ENCODE data around the gene RSBN1. TPM values are rescaled to one million over a fixed set of nuclear protein-coding genes. Genes with fewer than 3 reads are reported as not detected.
A peak's percentile ranks its signal among the peaks of the same experiment; 100 is the strongest.

Gene RSBN1
- total RNA-seq, 1 experiment from 2014 or later, result 16.6 TPM

GRCh38 chr1:113804421-113805255, 7.6 kb downstream of the RSBN1 start (continued):
- TF ChIP-seq EZH2phosphoT487 (IDR thresholded peaks at IDR 0.05; ENCODE audit: borderline replicate concordance) (no peak), REST (IDR thresholded peaks at IDR 0.05; ENCODE audit: low read depth) (no peak), EGR1 (IDR thresholded peaks at IDR 0.05; ENCODE audit: low read depth) (no peak), SRF (IDR thresholded peaks at IDR 0.05; ENCODE audit: low read depth) (0 out of 2 replicates have a peak, but pooled peaks have one; percentile 9), FOSL1 (IDR thresholded peaks at IDR 0.05; ENCODE audit: low read depth) (peak; percentile 62), SP1 (IDR thresholded peaks at IDR 0.05; ENCODE audit: low read depth) (peak; percentile 16; the same call in 1 of the 2 replicates), ELF1 (IDR thresholded peaks at IDR 0.05; ENCODE audit: borderline replicate concordance, low read depth) (no peak), CBX3 (IDR thresholded peaks at IDR 0.05; ENCODE audit: low read depth) (no peak), POLR2A (IDR thresholded peaks at IDR 0.05; ENCODE audit: borderline replicate concordance, extremely low read depth, insufficient read depth, insufficient read length) (no peak)

GRCh38 chr1:113802367-113803007, 9.8 kb downstream of the RSBN1 start:
- H3K4me1 ChIP-seq (ENCODE audit: control insufficient read depth in 1 of 2, insufficient read depth in 2 of 2, low read length in 2 of 2), result peaks cover 12 to 15% of the 10 kb centered on the region in 2 experiments
- H3K27me3 ChIP-seq (ENCODE audit: insufficient read depth, low read length), result no peaks in the 10 kb centered on the region
- no TSS peak for BruUV-seq (replicated peaks)
- no peaks in the 10 kb centered on the region for H3K9me3 ChIP-seq (ENCODE audit: control insufficient read depth in 1 of 2, insufficient read depth in 1 of 2, low read depth in 1 of 2, low read length in 2 of 2)
- H3K9ac ChIP-seq (ENCODE audit: low read length), result no peak overlapping the region
- POLR2A ChIA-PET, result no interaction called here
- H3K9me2 ChIP-seq (ENCODE audit: insufficient read depth), result no peaks in the 10 kb centered on the region
- peaks cover 83% of the 10 kb centered on the region for H3K79me2 ChIP-seq (ENCODE audit: insufficient read depth, low read length)
- intact Hi-C loops (cut with micrococcal nuclease), result no loop called here
- no peak overlapping the region for H3K4me2 ChIP-seq (ENCODE audit: low read length)
- H3K27ac ChIP-seq (ENCODE audit: low read depth, low read length), result no peak overlapping the region
- CTCF ChIA-PET, result no interaction called here
- no peak for DNase-seq (ENCODE audit: low read depth, low spot score)
- H3K36me3 ChIP-seq (ENCODE audit: control insufficient read depth in 1 of 2, insufficient read depth in 2 of 2, low read length in 2 of 2), result peaks cover 4% of the 10 kb centered on the region in 2 experiments; a peak in 1 of 4 replicates
- H4K20me1 ChIP-seq (ENCODE audit: insufficient read depth), result no peaks in the 10 kb centered on the region
- RAD21 ChIA-PET (ENCODE audit: low non-redundant PET in 1 of 2, low total read pairs in 2 of 2, uncharacterized antibody in 2 of 2, unreplicated experiment in 2 of 2), result no interaction called here
- no peak overlapping the region for H3K4me3 ChIP-seq (replicated peaks in 1 of 2; ENCODE audit: low read depth in 1 of 2, low read length in 2 of 2)
- H2AFZ ChIP-seq (ENCODE audit: low read depth, low read length, poor library complexity, severe bottlenecking), result no peak overlapping the region
- no peak for ATAC-seq
- TF ChIP-seq CBX3 (IDR thresholded peaks at IDR 0.05; ENCODE audit: low read depth) (no peak), SP1 (IDR thresholded peaks at IDR 0.05; ENCODE audit: low read depth) (no peak), ELF1 (IDR thresholded peaks at IDR 0.05; ENCODE audit: borderline replicate concordance, low read depth) (no peak), EZH2 (IDR thresholded peaks at IDR 0.05) (no peak), REST (IDR thresholded peaks at IDR 0.05; ENCODE audit: low read depth) (no peak), TCF7L2 (IDR thresholded peaks at IDR 0.05; ENCODE audit: borderline replicate concordance, extremely low read depth, insufficient read depth, insufficient read length) (no peak), CTCF (IDR thresholded peaks at IDR 0.05 in 2 of 3, conservative IDR thresholded peaks at IDR 0.05 in 1 of 3; ENCODE audit: borderline replicate concordance in 1 of 3, insufficient read depth in 1 of 3, low read depth in 2 of 3, low read length in 2 of 3) (no peak), JUND (IDR thresholded peaks at IDR 0.05) (no peak)
